Endodermal cell (in vitro differentiated cells): ENCODE results near the gene PPP1R1B. TPM values are rescaled to one million over a fixed set of nuclear protein-coding genes. Genes with fewer than 3 reads are reported as not detected.

Experiments used
- DNase-seq: peaks from one replicate; pipeline ENCODE4 v3.0.0-alpha.2; 2017
- H3K27ac ChIP-seq: 2 replicates; pipeline ENCODE4 v1.5.1; 2013; ENCODE audit warnings: mild to moderate bottlenecking, low read depth, low read length, moderate library complexity
- H3K27me3 ChIP-seq: 2 replicates; pipeline ENCODE4 v1.6.1; 2013; ENCODE audit warnings: mild to moderate bottlenecking, low read length, moderate library complexity; ENCODE audit not compliant: insufficient read depth, control insufficient read depth, poor library complexity, severe bottlenecking
- H3K36me3 ChIP-seq: 2 replicates; pipeline ENCODE4 v1.7.0; 2013; ENCODE audit warnings: mild to moderate bottlenecking, low read length, moderate library complexity; ENCODE audit not compliant: control insufficient read depth, insufficient read depth
- H3K4me1 ChIP-seq: one replicate; pipeline ENCODE4 v1.7.0; 2013; ENCODE audit warnings: low read length; ENCODE audit not compliant: control insufficient read depth, insufficient read depth
- H3K4me3 ChIP-seq: 2 replicates; pipeline ENCODE4 v1.5.1; 2013; ENCODE audit warnings: mild to moderate bottlenecking, low read length, moderate library complexity
- H3K9ac ChIP-seq: 2 replicates; pipeline ENCODE4 v1.6.1; 2013; ENCODE audit warnings: mild to moderate bottlenecking, low read length, moderate library complexity; ENCODE audit not compliant: poor library complexity, severe bottlenecking; ENCODE audit errors: extremely low read depth
- H3K9me3 ChIP-seq: 2 replicates; pipeline ENCODE4 v1.6.1; 2013; ENCODE audit warnings: mild to moderate bottlenecking, low read length, moderate library complexity; ENCODE audit not compliant: control insufficient read depth
- H3K27ac Mint-ChIP-seq: 2 replicates; pipeline ENCODE4 v1.8.0; 2020; ENCODE audit warnings: mixed read lengths
- H3K27me3 Mint-ChIP-seq: 2 replicates; pipeline ENCODE4 v1.8.0; 2021; ENCODE audit warnings: mild to moderate bottlenecking, mixed read lengths; ENCODE audit not compliant: insufficient read depth
- H3K36me3 Mint-ChIP-seq: 2 replicates; pipeline ENCODE4 v1.8.0; 2020; ENCODE audit warnings: low read depth, mixed read lengths
- H3K4me1 Mint-ChIP-seq: 2 replicates; pipeline ENCODE4 v1.8.0; 2020; ENCODE audit warnings: mixed read lengths
- H3K4me3 Mint-ChIP-seq: 2 replicates; pipeline ENCODE4 v1.8.0; 2020; ENCODE audit warnings: mild to moderate bottlenecking, moderate library complexity, mixed read lengths
- H3K9me3 Mint-ChIP-seq: 2 replicates; pipeline ENCODE4 v1.8.0; 2020; ENCODE audit warnings: mild to moderate bottlenecking, mixed read lengths
- WGBS, 2 experiments: methylation state at CpG; one replicate each; pipeline versions ENCODE4 v1.1.5 to v1.1.7; 2013; ENCODE audit warnings: missing lambda C conversion rate in 2 of 2, mixed read lengths in 1 of 2; ENCODE audit not compliant: insufficient coverage in 1 of 2, insufficient read length in 1 of 2; 5-methylcytosine and 5-hydroxymethylcytosine counted together
- total RNA-seq, 2 donors: library from RNA; stranded (reverse); fragmentation: NEBNext Ultra II Directional in 1 of 2; extraction: Animal tissue kit (Norgen Biotek cat#: 25700) in 1 of 2; gene quantifications; 2 replicates in 1 of 2; 3 replicates in 1 of 2; pipeline ENCODE4 v1.2.1, GENCODE V29; 2021
- TF ChIP-seq, protein P1 (sequence below): fragments of 200-600 bp; sonication (generic); conservative IDR thresholded peaks from 2 replicates; pipeline ENCODE4 v1.5.0; 2021; ENCODE audit warnings: antibody characterized with exemption, mild to moderate bottlenecking

PPP1R1B gene
- total RNA-seq, 2 donors from 2014 or later: 1.0 to 2.1 TPM

DNA sequence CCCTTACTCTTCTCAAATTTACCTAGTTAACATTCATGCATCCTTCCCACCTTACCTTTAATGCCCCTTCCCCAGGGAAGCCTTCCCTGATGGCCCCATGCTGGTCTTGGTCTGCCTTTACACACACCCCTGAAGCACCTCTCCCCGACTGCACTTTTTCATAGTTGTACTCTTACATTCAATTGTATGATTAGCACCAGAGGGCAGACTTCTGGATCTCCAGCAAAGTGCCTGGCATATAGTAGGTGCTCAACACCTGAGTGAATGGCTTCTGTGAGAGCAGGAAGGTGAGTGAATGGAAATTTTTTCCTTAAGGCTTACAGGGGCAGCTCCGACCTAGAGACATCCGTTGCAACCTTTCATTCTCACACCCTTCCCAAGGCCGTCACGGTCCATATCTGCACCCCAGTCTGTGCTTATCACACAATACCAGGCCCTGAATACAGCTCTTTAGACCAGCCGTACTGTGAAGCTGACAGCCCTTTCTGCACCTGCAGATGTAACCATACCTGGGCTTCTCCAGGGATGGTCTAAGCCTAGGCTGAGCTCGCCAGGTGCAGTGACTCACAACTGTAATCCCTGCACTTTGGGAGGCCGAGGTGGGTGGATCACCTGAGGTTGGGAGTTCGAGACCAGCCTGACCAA is 56.7 kb downstream of the PPP1R1B start:
- Histone ChIP-seq H3K4me1 (peaks cover 3% of the 10 kb centered on the region), H3K27ac (no peak overlapping the region), H3K9me3 (no peaks in the 10 kb centered on the region), H3K27me3 (no peaks in the 10 kb centered on the region), H3K36me3 (no peaks in the 10 kb centered on the region), H3K9ac (no peak overlapping the region), H3K4me3 (no peak overlapping the region)
- no peak for DNase-seq
- WGBS, 2 experiments: 90 to 92% methylated on average over 4 to 9 of the region's 9 CpGs
- peaks cover 2% of the 10 kb centered on the region for H3K9me3 Mint-ChIP-seq
- H3K36me3 Mint-ChIP-seq: peaks cover 45% of the 10 kb centered on the region
- no peak overlapping the region for H3K4me3 Mint-ChIP-seq
- peaks cover 20% of the 10 kb centered on the region for H3K4me1 Mint-ChIP-seq
- H3K27ac Mint-ChIP-seq: no peak overlapping the region
- peaks cover 1% of the 10 kb centered on the region for H3K27me3 Mint-ChIP-seq
- TF ChIP-seq, protein P1, sequence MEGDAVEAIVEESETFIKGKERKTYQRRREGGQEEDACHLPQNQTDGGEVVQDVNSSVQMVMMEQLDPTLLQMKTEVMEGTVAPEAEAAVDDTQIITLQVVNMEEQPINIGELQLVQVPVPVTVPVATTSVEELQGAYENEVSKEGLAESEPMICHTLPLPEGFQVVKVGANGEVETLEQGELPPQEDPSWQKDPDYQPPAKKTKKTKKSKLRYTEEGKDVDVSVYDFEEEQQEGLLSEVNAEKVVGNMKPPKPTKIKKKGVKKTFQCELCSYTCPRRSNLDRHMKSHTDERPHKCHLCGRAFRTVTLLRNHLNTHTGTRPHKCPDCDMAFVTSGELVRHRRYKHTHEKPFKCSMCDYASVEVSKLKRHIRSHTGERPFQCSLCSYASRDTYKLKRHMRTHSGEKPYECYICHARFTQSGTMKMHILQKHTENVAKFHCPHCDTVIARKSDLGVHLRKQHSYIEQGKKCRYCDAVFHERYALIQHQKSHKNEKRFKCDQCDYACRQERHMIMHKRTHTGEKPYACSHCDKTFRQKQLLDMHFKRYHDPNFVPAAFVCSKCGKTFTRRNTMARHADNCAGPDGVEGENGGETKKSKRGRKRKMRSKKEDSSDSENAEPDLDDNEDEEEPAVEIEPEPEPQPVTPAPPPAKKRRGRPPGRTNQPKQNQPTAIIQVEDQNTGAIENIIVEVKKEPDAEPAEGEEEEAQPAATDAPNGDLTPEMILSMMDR: no peak

DNA sequence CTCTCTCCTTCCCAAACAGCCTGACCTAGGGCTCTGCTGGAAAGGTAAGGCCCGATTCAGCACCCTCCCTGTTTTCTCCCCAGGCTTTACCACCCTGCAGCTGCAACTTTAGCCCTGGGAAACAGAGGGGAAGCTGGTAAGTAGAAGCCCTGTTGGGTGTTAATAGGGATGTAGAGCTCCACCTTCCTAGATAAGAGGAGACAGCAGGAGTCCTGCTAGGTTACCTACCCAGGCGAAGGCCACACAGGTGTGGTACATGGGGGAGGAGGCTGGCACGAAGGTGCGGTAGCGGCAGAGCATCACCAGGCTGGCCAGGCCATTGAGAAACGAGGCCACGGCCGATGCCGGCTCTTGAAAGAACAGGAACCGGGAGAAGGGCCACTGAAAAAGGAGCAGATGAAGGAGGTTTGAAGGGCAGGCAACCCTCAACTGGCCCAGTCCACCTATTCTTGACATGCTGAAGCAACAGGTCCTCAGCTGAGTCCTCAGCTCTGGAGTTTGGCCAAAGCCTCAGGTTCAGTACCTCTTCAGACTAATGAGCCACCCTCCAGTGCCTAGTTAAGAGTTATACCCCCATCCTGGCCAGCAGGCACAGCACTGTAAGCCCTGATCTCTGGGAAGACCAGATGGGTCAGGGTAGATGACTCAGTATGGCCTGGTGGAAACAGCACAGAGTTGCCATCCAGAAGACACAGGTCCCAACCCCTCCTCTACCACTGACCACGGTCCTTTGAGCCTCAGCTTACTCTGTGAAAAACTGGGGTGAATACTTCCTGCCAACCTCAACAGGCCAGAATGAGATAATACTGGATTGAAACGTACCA is 57.8 kb downstream of the PPP1R1B start:
- Mint-ChIP-seq H3K27me3 (peaks cover 1% of the 10 kb centered on the region), H3K36me3 (peaks cover 41% of the 10 kb centered on the region), H3K4me3 (no peak overlapping the region), H3K4me1 (peaks cover 24% of the 10 kb centered on the region), H3K9me3 (peaks cover 2% of the 10 kb centered on the region), H3K27ac (no peak overlapping the region)
- Histone ChIP-seq H3K27ac (no peak overlapping the region), H3K9ac (no peak overlapping the region), H3K9me3 (no peaks in the 10 kb centered on the region), H3K36me3 (no peaks in the 10 kb centered on the region), H3K27me3 (no peaks in the 10 kb centered on the region), H3K4me1 (peaks cover 3% of the 10 kb centered on the region), H3K4me3 (no peak overlapping the region)
- TF ChIP-seq, protein P1: no peak
- 87 to 93% methylated on average over 7 to 12 of the region's 12 CpGs for WGBS, 2 experiments
- DNase-seq: peak; percentile 73

Other genes with a start within 250 kb of the PPP1R1B start
- 10 to 100 TPM; 15.6 to 18.1 TPM for gene FBXL20, start 225.3 kb upstream of the PPP1R1B start, total RNA-seq
- 10 to 100 TPM; 56.1 to 57.5 TPM for gene MED1, start 175.7 kb upstream of the PPP1R1B start, total RNA-seq
- gene CDK12, start 165.5 kb upstream of the PPP1R1B start, total RNA-seq: 10 to 100 TPM; 62.8 to 70.2 TPM
- gene NEUROD2, start 19.0 kb upstream of the PPP1R1B start, total RNA-seq: not detected
- gene STARD3, start 10.2 kb downstream of the PPP1R1B start, total RNA-seq: 10 to 100 TPM; 60.3 to 60.5 TPM
- 1 to 10 TPM; 1.5 to 1.9 TPM for gene TCAP, start 38.4 kb downstream of the PPP1R1B start, total RNA-seq
- 1 to 10 TPM in 1 of 2 donors, under 1 TPM in 1; 0.55 to 1.0 TPM for gene PNMT, start 41.5 kb downstream of the PPP1R1B start, total RNA-seq
- gene PGAP3, start 61.1 kb downstream of the PPP1R1B start, total RNA-seq: 10 to 100 TPM; 22.6 to 29.3 TPM
- gene ERBB2, start 73.1 kb downstream of the PPP1R1B start, total RNA-seq: 100 to 1,000 TPM; 110 to 133 TPM
- 10 to 100 TPM; 42.6 to 57.0 TPM for gene MIEN1, start 103.6 kb downstream of the PPP1R1B start, total RNA-seq
- gene GRB7, start 111.0 kb downstream of the PPP1R1B start, total RNA-seq: 10 to 100 TPM; 54.6 to 73.9 TPM
- under 1 TPM; 0.11 to 0.18 TPM for gene IKZF3, start 237.4 kb downstream of the PPP1R1B start, total RNA-seq
- gene ZPBP2, start 241.2 kb downstream of the PPP1R1B start, total RNA-seq: not detected